GM19397 (cell line): ENCODE measurements around the gene DISC1.

Experiments
- ATAC-seq: cut with Tn5 transposase; IDR thresholded peaks from one replicate; pipeline ENCODE4 v1.9.1; 2021; ENCODE audit warnings: mild to moderate bottlenecking, moderate library complexity; ENCODE audit not compliant: unreplicated experiment

Gene DISC1

DNA sequence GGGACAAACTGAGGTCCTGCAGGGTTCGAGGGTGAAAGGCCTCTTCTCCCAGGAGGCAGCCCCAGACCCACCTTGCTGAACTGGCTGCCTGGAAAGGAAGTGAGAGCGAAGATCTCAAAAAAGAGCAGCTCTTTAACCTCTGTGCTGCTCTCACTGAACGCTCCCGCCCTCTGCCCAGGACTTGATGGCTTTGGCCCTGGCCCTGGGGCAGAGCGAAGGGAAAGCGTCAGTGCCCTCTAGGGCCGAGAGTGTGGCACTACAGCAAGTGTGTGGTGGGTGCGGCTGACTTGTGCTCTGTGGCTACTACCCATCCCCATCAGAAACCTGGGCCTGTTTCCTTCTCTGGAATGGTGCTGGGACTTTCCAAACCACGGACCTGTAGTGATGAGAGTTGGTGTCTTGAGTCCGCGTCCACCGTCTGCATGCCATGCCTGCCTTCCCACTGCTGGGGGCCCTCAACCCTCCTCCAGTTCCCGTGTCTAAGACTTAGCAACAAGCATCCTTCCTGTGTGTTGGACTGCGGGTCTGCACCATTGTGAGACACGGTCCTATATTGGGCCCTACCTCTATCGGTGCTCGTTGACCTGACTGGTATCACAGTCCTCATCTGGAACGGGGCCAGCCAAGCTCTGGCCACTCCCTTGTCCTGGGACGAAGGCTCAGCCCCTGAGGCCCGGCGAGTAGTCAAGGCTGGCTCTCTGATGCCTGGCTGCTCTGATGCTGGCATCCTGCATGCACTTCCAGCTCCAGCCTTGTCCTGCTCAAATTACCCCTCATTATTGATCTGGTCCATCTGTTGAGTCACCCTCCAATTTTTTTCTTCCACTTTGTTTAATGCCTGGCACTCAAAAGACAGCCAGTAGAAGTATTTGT lies 180.3 kb downstream of the DISC1 start:
- peak; percentile 82 for ATAC-seq

DNA sequence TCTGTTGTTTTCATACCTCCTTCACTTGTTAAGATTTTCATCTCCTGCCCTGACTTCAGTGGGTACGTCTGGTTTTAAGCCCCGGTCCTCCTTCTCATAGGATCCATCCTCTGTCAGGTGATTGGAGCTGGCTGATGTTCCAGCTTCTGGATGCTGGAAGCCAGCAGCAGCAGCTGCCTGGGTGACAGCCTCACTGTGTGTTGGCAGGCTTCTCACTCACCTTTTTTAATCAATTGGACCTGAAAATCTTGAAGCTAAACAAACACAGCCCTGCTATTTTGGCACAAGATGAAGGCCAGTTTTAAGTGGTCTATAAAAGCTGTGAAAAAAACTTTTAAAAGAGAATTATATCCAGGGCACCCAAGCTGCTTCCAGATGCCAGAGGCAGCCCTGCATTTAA lies 181.0 kb downstream of the DISC1 start:
- no peak for ATAC-seq

DNA sequence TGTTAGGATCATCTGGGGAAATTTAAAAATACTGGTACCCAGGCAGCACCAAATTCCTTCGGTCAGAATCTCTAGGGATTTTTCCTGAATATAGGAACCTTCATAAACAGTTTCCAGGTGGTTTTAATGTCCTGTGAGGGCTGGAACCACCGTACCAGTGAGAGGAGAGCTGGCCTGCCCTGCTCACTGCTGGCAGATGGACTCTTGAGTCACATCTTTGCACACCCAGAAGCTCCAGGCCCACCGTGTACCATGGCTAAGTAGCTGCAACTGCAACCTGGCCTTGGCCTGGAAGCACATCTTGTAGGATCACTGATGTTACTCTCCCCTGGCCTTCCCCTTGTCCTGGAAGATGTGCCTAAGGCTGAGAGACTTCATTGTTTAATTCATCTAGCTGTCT lies 181.5 kb downstream of the DISC1 start:
- ATAC-seq, result no peak

DNA sequence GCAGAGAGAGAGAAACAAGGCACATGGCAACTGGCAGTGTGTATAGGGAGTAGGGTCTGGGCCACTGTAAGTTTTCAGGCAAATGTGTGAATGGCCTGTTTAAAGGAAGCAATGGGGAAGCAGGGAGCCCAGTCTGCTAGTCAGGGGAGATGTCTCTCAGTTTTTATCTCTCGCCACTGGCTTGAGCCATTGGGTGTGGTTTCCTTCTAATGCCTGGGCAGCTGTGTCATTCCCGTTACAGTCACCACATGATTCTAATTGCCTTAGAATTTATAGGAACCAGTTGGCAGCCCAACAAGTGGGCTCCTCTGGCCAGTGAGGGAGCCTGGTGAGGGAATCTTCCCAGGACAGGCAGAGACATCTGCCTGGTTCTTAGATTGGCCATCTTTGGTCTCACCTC lies 182.4 kb downstream of the DISC1 start:
- no peak for ATAC-seq

DNA sequence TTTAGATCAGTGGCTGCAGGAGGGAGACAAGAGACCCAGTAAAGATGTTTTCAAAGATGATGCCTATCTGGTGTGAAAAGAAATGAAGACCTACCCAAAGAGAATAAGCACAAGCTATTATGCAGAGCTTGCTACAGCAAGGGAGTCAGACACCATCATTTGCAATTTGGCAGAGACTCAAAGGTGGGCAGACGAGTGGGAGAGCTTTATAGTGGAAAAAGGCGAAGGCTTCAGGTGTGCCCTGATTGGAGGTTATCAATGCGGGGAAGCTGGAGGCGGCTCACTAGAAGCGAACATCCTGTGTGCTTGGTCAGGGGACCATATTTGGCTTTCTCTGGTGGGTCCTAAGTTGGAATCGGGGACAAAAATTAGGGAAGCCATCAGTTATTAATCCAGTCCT lies 183.8 kb downstream of the DISC1 start:
- ATAC-seq, result no peak

DNA sequence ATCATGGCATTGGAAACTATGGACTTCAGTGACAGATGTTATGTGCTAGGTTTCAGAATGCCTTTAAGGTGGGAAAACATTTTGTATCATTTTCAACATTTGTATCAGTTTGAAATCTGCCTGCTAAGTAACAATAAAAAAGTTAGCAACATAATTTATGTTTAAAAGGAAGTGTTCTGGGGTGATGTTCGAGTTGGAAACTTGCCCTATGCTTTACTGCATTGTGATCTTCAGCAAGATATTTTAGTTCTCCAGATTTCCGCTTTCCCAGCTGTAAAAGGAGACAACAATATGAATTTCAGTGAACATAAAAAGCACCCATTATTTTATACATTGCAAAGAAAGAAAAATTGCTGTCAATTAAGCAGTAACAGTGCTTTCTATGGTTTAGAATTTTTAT lies 187.4 kb downstream of the DISC1 start:
- ATAC-seq, result no peak

DNA sequence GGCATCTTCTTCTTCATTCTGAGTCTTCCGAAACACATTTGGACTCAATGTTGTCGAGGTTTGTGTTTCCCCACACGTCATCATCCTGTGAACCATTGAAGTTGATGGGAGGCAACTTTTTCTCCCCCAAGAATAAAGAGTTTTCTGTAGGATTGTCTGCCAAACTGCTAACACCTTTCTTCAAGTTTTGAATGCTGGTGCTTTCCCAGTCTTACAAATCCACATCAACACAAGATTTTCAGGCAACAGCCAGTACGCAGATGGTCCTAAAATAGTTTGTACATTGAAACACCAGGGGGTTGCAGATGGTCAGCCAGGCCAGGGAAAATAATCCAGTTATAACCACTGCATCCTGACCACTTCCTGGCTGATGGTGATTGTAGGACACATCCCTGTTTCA lies 187.9 kb downstream of the DISC1 start:
- no peak for ATAC-seq

DNA sequence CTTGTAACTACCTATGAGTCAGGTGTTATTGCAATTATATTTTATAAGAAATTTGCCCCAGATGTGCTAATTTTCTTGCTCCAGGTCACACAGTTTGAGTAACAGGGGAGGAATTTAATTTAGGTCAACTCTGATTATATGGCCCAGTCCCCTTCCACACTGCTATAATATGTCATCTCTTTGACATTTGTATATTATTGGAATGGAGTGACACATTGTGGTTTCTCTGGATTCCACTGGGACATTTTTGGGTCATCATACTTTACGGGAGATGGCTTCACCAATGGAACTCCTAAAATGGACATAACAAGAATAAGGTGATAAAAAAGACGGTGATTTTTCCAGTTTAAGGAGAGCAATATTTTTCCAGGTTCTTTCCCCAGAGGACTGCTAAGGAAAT lies 191.2 kb downstream of the DISC1 start:
- no peak for ATAC-seq

DNA sequence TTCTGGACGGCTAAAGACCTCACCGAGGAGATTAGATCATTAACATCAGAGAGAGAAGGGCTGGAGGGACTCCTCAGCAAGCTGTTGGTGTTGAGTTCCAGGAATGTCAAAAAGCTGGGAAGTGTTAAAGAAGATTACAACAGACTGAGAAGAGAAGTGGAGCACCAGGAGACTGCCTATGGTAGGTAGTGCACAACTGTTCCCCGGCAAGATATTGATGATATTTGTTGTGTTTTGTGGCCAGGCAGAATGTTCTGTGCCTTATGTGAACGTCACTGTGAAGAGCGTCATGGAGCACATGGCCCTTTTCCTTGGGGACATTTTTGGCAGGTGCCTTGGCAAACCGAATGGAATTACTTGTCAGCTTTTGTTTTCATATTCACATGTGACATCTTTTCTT lies 191.7 kb downstream of the DISC1 start:
- ATAC-seq, result no peak

DNA sequence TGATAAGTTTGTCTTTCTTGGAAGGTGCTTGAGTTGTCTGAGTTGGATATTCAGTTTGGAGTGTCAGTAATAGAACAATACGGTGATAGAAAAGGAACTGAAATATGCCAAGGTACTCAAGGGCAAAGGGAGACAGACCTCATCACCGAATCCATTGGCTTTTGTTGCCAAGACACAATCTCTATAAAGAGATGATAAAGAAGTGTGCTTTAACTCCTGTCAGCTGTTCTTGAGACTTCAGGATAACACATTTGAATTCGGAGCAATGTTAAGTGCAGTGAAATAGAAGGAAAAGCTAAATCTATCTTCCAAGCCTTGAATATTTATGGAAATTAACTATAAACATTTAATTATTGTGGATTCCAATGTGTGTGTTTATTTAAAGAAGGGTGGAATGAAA lies 194.7 kb downstream of the DISC1 start:
- ATAC-seq, result no peak

DNA sequence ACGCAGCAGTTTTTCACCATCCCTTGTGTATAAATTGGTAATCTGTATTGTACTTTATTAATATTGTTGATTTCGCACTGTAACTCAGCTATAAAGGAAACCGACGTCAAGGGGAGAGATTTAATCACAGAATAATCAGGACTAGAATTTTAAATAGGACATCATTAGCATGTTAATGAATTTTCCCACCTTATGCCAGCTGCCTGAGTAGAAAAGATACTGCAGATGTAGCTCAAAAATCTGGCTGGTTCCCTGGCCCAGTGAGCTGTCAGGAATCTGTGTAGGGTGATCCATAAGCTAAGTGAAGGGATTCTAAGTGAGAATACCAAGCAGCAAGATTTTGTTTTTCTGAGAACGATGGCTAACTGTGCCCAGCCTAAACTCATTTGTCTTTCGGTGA lies 195.5 kb downstream of the DISC1 start:
- ATAC-seq, result no peak

DNA sequence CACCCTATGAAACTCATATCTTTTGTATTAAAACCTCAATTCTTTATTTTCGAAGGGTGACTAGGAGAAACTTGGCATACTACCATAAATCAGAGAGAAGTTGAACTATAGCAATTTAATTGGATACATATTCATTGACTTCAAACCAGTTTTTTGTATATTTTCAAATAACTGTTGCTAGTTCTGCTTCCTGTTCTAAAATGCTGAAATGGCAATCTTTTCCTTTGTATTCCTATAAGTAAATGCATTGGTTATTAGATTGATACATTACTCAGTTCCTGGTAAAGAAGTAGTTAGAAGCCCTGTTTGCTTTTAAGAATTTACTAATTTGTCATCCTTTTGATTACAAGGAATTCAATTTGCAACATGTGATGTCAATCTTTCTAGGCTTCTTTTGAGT lies 200.0 kb downstream of the DISC1 start:
- ATAC-seq, result no peak

DNA sequence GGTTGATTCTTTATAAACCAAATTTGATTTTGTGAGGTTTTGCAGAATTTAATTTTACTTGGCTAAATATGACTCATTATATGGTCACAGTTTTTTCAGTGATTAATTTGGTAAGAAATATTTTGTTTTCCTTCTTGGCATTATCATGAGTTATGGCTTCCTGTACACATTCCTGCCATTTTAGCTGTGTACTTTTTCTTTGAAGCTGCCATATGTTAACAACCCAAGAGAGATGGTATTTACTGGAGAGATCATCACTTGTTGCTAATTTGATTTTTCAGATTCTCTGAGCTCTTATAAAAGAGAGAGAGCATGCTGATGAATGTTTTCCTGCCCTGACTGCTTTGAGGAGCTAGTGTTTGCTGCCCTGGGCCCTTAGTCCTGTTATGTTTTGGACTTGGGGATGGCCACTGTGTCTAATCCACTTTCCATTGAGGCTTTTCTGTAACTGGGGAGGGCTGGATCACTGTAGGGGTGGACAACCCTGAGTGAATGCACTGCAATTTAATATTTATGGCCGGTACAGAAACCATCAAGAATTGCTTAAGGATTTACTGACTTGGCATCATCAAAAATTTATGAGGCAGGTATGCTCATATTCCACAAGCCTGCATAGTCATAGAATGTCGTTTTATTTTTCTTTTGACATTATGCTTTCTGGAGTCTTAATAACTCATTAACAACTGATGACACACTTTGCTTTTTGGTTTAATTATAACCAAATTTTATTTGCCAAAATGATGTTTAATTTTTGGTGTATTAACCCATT lies 200.9 kb downstream of the DISC1 start:
- ATAC-seq, result no peak

DNA sequence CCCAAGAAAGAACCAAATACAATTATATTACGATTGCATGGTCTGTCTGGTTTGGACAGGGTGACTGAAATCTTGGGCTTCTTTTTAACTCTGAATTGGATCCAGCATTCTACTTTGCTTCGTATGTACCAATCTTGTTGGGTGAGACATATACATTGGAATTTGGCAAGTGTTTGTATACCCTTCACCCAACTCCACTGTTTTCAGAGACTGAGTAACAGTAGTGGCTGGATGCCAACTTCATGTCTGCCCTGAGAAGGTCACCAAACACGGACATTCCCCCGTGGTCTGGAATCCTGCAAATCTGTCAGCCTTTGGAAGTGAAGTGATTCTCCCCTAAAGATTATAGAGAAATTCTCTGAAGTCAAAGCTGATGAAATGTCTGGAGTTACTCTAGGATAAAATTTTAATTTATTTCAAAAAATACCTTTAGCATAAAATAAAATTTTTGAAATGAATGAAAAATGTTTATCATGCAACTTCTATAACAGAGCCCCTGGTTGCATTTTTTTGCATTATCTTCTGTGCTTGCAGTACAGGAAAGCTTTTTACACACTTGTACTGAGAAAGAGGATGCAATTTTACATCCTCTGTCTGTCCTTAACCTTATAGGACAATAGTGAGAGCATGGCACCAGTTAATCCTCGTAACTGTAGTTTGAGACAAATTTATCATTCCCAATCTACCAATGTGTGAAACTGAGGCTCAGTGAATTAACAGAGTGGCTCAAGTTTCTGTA lies 201.8 kb downstream of the DISC1 start:
- no peak for ATAC-seq

DNA sequence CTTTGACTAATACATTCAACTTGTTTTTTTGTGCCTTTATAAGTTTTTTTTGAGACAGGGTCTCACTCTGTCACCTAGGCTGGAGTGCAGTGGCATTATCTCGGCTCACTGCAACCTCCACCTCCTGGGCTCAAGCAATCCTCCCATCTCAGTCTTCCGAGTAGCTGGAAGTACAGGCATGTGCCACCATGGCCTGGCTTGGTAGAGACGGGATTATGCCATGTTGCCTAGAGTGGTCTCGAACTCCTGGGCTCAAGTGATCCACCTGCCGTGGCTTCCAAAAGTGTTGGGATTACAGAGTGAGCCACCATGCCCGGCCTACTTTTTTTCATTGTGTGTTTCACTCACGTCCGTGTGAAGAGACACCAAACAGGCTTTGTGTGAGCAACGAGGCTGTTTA lies 202.7 kb downstream of the DISC1 start:
- ATAC-seq, result no peak

DNA sequence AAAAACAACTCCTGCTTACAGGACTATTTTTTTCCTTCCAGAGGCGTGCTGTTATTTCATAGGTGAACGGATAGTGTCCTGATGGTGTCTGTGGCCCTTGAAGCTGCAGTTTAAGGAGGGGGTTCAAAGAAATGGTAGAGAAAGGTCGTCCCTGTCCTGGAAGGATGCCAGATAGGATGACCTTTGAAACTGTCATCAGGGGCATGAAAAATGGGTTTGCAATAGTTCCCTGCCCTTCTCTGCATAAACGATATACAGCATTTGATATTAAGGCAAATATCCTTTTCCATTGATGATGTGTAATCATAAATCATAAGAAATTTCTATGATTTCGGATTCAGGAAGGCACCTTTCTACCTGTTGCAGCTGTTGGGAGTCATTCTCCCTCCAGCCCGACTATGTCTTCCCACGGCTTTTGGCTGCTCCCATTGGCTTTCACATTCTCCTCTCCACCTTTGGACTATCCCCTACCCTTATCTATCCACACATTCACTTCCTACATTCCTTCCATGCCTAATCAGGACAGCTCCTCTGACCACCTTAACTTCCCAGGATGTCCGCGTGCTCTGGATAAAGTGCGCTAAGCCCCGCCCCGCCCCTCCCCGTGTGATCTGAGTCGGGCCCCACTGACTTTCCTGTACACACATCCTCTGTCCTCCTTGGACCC lies 209.8 kb downstream of the DISC1 start:
- no peak for ATAC-seq

DNA sequence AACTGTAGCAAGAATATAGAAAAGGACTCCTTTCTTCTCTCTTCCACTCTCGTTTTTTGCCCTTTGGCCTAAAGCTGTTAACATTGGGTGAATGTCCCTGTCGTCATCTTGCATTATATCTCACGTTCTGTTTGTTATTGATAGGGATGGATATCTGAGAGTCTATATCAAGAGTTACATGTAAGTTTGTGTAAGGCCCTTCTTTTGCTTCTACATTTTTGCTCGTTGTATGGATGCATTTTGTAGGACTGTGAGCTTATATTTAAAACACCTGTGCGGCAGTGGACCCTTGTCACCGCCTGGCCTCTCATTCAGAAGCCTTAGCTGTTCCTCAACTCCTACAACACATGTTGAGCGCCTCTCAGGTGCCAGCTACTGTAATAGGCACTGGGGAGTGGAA lies 211.9 kb downstream of the DISC1 start:
- ATAC-seq, result no peak

DNA sequence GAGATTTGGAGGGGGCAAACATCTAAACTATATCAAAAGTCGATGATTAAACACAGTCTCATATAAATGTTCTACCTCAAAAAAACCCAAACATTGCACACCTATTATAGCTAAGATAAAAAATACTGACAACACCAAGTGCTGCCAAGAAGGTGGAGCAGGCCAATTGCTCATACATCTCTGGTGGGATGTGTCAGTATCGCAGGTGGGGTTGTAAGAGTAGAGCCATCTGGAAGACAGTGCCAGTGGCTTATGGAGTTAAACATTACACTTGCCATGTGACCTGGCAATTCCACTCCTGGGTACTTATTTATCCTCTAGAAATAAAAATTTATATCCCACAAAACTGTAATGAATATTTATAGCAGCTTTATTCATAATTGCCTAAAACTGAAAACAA lies 213.4 kb downstream of the DISC1 start:
- no peak for ATAC-seq

DNA sequence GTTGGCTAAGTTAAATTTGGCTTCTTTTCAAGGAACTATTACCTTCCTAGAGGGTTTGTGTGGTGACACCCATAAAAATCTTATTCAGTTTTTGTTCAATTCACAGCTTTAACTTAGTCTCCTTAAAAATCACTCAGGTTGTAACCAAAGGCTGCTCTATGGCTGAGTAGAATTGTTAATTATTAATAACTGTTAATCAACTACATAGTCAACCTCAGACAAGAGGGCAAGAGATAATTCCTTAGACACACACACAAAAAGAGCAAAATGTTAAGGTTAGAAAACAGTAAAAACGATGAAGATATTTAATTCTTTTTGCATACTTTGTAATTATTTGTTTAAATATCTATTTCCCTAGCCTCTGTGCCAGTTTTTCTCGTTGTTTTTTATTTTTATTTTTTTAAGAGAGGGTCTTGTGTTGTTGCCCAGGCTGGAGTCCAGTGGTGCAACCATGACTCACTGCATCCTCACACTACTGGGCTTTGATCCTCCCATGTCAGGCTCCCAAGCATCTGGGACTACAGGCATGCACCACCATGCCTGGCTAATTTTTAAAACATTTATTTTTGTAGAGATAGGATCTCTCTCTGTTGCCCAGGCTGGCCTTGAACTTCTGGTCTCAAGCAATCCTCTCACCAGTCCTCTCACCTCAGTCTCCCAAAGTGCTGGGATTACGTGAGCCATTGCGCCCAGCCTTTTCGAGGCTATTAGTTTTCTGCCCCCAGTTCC lies 215.2 kb downstream of the DISC1 start:
- no peak for ATAC-seq

DNA sequence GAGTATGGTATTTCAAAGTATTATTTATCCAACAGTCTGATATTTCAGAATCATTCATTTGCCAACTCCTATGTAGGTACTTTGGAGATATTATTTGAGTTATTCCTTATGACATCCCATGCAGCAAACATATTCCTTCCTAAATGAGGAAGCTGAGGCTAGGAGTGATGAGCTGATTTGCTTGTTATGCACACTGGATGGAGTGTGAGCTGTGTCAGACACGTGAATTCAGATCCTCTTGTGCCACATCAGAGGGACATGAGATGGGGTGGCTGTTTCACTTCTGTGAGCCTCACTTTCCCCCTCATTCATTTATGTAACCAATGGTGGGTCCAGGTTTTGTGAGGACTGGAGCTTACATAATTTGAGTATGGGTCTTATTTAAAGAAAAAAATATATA lies 215.9 kb downstream of the DISC1 start:
- no peak for ATAC-seq
